VCaP (cell line): Measurements from ENCODE around the gene ZNF541.

Source experiments
- H3K27ac ChIP-seq: fragments of 450-650 bp; 2 replicates; pipeline ENCODE4 v1.5.1; 2017
- TF ChIP-seq, protein P1 (sequence below): fragments of 450-650 bp; conservative IDR thresholded peaks from 2 replicates; pipeline ENCODE4 v1.5.1; 2017; ENCODE audit warnings: mild to moderate bottlenecking, moderate library complexity

Gene ZNF541

DNA sequence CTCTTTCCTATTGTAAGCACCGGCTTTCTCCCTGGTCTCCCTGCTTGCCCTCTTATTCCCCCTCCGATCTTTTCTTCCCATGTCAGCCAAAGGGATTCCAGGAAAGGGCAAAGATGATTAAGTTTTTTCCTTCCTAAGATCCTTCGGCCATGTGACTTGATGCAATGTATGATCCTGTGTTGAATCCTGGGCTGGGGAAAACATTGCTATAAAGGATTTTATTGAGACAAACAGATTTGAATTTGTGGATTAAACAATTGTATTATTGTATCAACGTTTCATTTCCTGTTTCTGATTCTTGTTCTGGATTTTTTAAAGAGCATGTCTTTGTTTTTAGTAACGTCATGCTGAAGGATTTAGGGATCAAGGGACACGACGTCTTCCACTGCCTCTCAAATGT, 16.9 kb upstream of the ZNF541 start:
- TF ChIP-seq, protein P1, sequence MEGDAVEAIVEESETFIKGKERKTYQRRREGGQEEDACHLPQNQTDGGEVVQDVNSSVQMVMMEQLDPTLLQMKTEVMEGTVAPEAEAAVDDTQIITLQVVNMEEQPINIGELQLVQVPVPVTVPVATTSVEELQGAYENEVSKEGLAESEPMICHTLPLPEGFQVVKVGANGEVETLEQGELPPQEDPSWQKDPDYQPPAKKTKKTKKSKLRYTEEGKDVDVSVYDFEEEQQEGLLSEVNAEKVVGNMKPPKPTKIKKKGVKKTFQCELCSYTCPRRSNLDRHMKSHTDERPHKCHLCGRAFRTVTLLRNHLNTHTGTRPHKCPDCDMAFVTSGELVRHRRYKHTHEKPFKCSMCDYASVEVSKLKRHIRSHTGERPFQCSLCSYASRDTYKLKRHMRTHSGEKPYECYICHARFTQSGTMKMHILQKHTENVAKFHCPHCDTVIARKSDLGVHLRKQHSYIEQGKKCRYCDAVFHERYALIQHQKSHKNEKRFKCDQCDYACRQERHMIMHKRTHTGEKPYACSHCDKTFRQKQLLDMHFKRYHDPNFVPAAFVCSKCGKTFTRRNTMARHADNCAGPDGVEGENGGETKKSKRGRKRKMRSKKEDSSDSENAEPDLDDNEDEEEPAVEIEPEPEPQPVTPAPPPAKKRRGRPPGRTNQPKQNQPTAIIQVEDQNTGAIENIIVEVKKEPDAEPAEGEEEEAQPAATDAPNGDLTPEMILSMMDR = no peak
- no peak overlapping the region for H3K27ac ChIP-seq

DNA sequence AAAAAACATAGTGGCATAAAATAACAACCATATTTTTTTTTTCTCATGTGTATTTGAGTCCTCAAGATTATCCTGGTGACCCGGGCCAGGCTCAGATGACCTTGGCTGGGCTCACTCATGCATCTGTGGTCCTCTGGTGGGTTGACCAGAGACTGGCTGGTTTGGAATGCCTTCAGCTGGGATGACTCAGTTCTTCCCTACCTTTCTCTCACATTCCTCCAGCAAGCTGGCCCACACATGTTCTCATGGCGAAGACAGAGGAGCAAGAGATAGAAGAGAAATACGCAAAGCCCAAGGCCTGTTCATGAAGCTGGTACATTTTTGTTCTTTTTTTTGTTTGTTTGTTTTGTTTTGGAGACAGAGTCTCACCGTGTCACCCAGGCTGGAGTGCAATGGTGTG, 14.3 kb upstream of the ZNF541 start:
- H3K27ac ChIP-seq = no peak overlapping the region
- TF ChIP-seq, protein P1 = no peak

DNA sequence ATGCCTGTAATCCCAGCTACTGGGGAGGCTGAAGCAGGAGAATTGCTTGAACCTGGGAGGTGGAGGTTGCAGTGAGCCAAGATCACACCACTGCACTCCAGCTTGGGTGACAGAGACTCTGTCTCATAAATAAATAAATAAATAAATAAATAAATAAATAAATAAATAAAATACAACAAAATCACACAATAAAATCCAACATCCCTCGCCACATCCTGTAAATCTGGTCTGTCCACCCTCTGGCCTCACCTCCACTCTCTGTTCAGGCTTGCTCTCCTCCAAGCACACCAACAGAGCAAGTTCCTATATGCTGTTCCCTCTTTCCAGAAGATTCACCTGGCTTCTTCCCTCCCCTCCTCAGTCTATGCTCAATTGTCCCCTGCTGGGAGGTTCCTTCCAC, 10.2 kb upstream of the ZNF541 start:
- H3K27ac ChIP-seq = peak overlapping the region; percentile 94

DNA sequence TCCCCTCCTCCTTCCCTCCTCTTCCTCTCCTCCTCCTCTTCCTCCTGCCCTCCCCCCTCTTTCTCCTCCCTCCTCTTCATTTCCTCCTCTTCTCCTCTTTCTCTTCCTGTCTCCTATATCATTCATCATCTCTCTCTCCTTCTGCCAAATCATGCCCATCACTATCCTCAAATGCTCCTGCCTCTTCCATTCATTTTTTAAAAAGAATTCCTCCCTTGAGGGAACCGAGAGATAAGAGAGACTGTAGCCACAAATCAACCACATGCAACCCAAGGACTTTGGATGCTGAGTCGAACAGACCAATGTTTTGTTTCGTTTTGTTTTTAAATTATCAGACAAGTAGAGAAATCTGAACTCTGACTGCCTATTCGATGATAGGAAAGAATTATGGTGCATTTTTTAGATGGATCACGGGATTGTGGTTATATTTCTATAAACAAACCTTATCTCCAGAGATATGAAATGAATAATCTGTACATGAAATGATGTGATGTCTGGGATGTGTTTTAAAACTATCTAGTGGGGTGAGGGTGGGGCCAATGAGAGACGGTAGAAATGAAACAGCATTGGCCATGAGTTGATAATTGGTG, 9.5 kb upstream of the ZNF541 start:
- TF ChIP-seq, protein P1 = no peak
- H3K27ac ChIP-seq = peak overlapping the region; percentile 94

DNA sequence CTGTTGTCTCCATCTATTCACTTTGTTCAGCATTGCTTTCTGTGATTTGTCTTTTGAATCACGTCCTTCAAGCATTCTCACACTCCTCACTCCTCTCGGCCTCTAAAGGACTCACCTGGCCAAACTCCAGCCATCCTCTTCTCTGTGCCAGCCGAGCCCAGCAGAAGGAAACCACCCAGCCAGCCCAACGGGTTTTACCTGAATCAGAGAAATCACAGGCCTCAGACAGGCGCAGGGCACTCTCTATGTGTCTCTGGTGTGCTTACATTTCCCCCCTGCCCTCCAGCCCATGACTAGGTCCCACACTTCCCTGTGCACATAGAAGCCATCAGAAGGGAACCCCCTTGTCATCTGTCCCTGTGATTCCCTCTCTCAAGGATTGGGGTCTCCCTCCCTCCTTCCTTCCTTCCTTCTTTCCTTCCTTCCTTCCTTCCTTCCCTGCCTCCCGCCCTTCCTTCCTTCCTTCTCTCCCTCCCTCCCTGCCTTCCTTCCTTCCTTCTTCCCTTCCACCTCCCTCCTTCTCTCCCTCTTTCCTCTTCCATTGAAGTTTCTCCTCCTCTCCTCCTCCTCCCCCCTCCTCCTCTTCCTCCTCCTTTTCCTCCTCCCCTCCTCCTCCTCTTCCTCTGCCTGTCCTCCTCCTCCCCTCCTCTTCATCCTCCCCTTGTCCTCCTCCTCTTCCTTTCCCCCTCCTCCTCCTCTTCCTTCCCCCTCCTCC, 8.8 kb upstream of the ZNF541 start:
- TF ChIP-seq, protein P1 = no peak

DNA sequence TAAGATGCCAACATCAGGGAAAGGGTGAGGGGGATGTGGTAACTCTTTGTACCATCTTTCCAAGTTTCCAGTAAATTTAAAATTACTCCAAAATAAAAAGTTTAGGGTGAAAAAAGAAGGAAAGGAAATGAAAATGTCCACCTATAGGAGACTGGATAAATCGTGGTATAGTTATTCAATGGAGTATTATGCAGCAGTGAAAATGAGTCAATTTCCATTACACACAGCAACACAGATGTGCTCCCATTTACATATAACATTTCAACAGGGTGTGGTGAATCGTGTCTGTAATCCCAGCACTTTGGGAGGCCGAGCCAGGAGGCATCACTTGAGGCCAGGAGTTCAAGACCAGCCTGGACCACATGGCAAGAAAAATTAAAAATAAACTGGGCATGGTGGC, 7.4 kb upstream of the ZNF541 start:
- TF ChIP-seq, protein P1 = no peak

More for the DNA sequence above, 8.8 kb upstream of the ZNF541 start:
- peak overlapping the region; percentile 94 for H3K27ac ChIP-seq

DNA sequence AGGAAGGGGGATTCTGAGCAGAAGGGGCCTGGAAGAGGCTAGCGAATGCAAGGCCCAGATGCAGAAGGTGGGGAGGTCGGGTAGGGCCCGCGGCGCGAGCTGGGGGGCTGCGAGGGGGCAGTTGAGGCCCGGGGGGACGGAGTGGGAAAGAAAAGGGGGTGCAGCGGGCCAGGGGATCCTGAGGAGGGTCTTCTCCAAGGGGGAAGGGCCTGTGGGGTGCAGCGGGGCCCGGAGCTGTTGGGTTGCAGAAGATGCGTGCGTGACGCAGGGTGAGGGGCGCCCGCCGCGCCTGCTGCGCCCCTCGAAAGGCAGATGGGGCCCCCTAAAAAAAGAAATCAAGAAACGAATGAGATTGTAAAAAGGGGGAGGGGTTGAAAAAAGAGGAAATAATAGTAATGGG, 313 bp downstream of the ZNF541 start:
- TF ChIP-seq, protein P1 = no peak
- H3K27ac ChIP-seq = peak overlapping the region; percentile 11; the same call in 1 of the 2 replicates

More for the DNA sequence above, 7.4 kb upstream of the ZNF541 start:
- H3K27ac ChIP-seq = peak overlapping the region; percentile 94

DNA sequence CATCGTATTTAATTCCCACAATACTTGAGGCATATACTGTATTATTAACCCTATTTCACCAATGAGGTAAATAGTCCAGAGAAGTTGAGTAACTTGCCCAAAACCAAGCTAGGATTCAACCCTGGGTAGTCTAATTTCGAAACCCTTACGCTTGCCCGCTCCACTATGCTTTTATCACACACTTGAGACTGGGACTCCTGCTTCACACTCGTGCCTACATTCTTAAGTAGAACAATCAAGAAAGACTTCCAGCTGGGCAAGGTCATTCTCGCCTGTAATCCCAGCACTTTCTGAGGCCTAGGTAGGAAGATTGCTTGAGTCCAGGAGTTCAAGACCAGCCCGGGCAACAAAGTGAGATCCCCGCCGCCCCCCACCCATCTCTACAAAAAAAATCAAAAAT, 3.6 kb downstream of the ZNF541 start:
- no peak overlapping the region for H3K27ac ChIP-seq
- TF ChIP-seq, protein P1 = no peak
